HFFc6 (cell line): ENCODE results near the gene FAM240A. TPM values are rescaled to one million over a fixed set of nuclear protein-coding genes. Genes with fewer than 3 reads are reported as not detected.

Source experiments
- DNase-seq: peaks from one replicate; pipeline ENCODE4 v3.0.0-alpha.2; 2018
- H3K27ac Mint-ChIP-seq: 2 replicates; pipeline ENCODE4 v1.8.0; 2020; ENCODE audit warnings: mild to moderate bottlenecking, mixed read lengths
- H3K27me3 Mint-ChIP-seq: 2 replicates; pipeline ENCODE4 v1.8.0; 2021; ENCODE audit warnings: mild to moderate bottlenecking, moderate library complexity, mixed read lengths; ENCODE audit not compliant: insufficient read depth
- H3K36me3 Mint-ChIP-seq: 2 replicates; pipeline ENCODE4 v1.8.0; 2021; ENCODE audit warnings: low read depth, mixed read lengths
- H3K4me1 Mint-ChIP-seq: 2 replicates; pipeline ENCODE4 v1.8.0; 2020; ENCODE audit warnings: low read depth, mixed read lengths
- H3K4me3 Mint-ChIP-seq: 2 replicates; pipeline ENCODE4 v1.8.0; 2020; ENCODE audit warnings: mild to moderate bottlenecking, moderate library complexity, mixed read lengths
- H3K9me3 Mint-ChIP-seq: 2 replicates; pipeline ENCODE4 v1.8.0; 2020; ENCODE audit warnings: mild to moderate bottlenecking, mixed read lengths
- total RNA-seq, 6 experiments: library from RNA; stranded (reverse); fragmentation: NEBNext Ultra II Directional; extraction: Animal tissue kit (Norgen Biotek cat#: 25700); gene quantifications; 2 replicates in 1 of 6; 3 replicates in 5 of 6; pipeline ENCODE4 v1.2.3, GENCODE V29; 2021
- TF ChIP-seq, protein P1 (sequence below): fragments of 200-600 bp; sonication (generic); IDR thresholded peaks from 2 replicates; pipeline ENCODE4 v1.5.0; 2021; ENCODE audit warnings: antibody characterized with exemption, mild to moderate bottlenecking

Gene FAM240A
- total RNA-seq, 6 experiments from 2014 or later, result not detected

DNA sequence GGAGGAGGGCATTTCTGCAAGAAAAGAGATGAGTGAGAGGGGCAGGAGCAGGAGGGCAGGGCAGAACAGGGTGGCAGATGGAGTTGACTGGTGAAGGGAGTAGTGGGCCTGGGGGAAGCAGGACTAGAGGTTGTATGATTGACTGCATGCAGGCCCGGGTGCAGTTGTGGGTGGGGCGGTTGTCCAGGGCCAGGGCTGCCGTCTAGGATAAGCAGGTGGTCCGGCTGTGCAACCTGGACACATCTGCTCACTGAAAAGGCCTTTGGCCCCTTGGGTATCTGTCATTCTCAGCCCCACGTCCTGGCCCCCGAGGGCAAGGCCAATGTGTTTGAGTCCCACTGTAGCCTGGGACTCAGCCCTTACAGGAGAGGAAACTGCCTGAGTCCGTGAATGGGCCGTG, 55.8 kb downstream of the FAM240A start:
- TF ChIP-seq, protein P1, sequence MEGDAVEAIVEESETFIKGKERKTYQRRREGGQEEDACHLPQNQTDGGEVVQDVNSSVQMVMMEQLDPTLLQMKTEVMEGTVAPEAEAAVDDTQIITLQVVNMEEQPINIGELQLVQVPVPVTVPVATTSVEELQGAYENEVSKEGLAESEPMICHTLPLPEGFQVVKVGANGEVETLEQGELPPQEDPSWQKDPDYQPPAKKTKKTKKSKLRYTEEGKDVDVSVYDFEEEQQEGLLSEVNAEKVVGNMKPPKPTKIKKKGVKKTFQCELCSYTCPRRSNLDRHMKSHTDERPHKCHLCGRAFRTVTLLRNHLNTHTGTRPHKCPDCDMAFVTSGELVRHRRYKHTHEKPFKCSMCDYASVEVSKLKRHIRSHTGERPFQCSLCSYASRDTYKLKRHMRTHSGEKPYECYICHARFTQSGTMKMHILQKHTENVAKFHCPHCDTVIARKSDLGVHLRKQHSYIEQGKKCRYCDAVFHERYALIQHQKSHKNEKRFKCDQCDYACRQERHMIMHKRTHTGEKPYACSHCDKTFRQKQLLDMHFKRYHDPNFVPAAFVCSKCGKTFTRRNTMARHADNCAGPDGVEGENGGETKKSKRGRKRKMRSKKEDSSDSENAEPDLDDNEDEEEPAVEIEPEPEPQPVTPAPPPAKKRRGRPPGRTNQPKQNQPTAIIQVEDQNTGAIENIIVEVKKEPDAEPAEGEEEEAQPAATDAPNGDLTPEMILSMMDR, result no peak
- DNase-seq, result no peak
- no peaks in the 10 kb centered on the region for H3K36me3 Mint-ChIP-seq
- H3K4me1 Mint-ChIP-seq, result peaks cover 6% of the 10 kb centered on the region
- no peak overlapping the region for H3K27ac Mint-ChIP-seq
- no peaks in the 10 kb centered on the region for H3K9me3 Mint-ChIP-seq
- no peak overlapping the region for H3K4me3 Mint-ChIP-seq
- H3K27me3 Mint-ChIP-seq, result peaks cover 50% of the 10 kb centered on the region

DNA sequence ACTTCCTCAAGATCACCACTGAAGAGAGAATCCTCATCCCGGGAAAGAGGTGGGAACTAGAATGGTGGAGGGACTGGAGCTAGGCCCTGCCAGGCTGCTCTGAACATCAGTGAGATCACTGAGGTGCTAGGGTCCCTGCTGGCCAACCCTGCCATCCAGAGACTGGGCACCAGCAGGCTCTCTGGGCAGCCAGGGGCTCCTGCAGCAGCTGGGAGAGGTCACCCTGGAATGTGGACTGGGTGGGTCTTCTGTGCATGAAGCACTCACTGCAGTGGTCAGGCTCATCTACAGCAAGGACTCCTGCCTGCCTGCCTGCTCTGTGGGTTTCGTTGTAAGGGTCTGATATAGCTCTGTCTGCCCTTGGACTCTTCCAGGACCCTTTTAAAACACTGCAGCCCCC, 56.3 kb downstream of the FAM240A start:
- H3K4me3 Mint-ChIP-seq, result no peak overlapping the region
- H3K9me3 Mint-ChIP-seq, result no peaks in the 10 kb centered on the region
- TF ChIP-seq, protein P1, result no peak
- no peak overlapping the region for H3K27ac Mint-ChIP-seq
- no peaks in the 10 kb centered on the region for H3K36me3 Mint-ChIP-seq
- H3K27me3 Mint-ChIP-seq, result peaks cover 49% of the 10 kb centered on the region
- peaks cover 1% of the 10 kb centered on the region; the same call in 1 of the 2 replicates for H3K4me1 Mint-ChIP-seq
- no peak for DNase-seq

DNA sequence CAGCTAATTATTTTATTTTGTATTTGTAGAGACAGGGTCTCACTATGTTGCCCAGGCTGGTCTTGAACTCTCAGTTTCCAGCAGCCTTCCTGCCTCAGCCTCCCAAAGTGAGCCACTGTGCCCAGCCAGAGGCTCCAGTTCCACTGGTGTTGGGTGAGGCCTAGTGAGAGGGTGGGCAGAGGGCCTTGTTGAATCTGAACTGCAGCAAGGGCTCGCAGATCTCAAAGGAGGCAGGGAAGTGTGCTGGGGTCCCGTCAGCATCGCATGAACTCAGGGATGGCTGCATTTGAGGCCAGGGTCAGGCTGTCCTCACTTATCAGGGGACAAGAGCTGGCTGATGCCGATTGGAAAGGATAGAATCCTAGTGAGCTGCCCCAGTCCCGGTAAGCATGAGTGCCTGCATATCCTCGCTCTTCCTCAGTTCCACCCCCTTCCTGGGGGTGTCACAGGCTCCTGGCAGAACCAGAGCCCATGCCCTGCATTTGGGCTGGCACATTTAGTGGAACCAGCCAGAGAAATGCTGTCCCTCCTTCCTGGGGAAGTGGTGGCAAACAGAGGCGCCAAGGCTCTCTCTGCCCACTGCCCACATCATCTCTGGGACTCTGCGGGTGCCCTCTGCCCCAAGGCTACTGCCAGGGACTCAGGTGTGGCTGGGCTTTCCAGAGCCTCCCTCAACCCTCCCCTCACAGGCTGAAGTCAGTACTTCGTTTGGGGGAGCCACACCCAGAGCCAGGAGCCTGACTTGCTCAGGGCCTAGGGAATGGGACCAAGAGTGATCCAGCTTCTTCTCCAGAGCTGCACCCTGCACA, 57.1 kb downstream of the FAM240A start:
- TF ChIP-seq, protein P1, result no peak
- Mint-ChIP-seq H3K4me3 (no peak overlapping the region), H3K27ac (no peak overlapping the region), H3K9me3 (no peaks in the 10 kb centered on the region), H3K27me3 (peaks cover 49% of the 10 kb centered on the region), H3K4me1 (no peaks in the 10 kb centered on the region), H3K36me3 (no peaks in the 10 kb centered on the region)
- no peak for DNase-seq

DNA sequence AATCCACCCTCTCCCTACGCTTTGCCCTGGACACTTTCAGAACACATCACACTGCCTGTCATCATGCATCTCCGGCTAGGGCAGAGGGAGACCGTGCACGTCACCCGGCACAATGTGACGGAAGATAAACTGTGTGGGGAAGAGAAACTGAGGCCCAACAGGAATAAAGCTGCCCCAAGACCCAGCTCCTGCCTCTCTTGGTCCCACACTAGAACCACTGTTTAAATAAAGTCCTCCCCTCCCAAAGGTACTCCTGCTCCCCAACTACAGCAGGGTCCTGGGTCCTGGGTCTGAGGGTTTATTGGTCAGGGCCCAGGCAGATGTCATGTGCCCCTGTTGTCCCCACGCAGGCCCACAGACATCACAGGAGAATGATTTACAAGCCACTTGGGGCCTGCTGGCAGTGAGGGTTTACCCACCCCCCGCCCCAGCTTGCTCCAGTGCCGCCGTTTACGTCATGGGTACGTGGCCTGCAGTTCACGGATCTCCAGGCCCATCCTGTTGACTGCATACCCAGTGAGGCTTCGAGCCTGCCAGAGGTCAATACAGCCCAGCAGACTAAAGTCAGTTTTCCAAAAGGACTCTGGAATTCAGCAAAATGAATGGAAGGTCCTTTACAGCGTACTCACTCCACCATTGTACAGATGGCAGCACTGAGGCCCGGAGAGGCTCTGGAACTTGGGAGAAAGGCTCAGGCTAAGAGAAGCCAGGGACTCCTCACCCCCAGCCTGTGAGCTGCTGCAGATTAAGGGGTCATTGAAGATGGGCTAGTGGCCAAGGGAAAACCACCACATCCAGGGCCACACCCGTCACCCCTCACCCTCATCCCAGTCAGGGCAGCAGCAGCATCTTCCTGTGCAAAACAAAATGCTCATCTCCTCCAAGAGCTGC, 57.9 kb downstream of the FAM240A start:
- Mint-ChIP-seq H3K36me3 (no peaks in the 10 kb centered on the region), H3K4me1 (no peaks in the 10 kb centered on the region), H3K27me3 (peaks cover 45% of the 10 kb centered on the region), H3K9me3 (no peaks in the 10 kb centered on the region), H3K27ac (no peak overlapping the region), H3K4me3 (no peak overlapping the region)
- no peak for DNase-seq
- TF ChIP-seq, protein P1, result no peak

DNA sequence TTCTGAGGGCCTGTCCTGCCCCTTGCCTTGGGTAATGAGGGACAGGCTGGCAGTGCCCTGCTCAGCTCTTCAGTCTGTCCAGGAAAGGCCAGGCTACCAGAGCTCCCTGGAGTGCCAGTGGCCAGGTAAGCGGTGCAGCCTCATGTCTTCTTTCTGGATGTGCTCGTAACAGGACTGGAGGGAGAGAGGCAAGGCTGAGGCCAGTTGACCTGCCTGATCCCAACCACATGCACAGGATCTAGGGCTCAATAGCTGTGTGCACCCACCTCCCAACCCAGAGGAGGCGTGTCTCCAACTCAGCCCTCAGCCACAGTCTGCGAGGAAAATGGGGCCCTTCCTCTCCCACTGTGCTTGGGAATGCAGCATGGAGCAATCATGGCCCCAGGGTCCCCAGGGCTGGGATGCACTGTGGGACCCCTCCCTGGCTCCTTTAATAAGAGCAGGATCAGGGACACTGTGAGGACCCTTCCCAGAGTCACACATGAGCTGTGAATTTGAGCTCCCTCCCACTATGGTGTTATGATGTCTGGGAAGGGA, 58.6 kb downstream of the FAM240A start:
- H3K4me3 Mint-ChIP-seq, result no peak overlapping the region
- no peaks in the 10 kb centered on the region for H3K36me3 Mint-ChIP-seq
- no peaks in the 10 kb centered on the region for H3K9me3 Mint-ChIP-seq
- H3K27ac Mint-ChIP-seq, result no peak overlapping the region
- H3K4me1 Mint-ChIP-seq, result no peaks in the 10 kb centered on the region
- peaks cover 41% of the 10 kb centered on the region for H3K27me3 Mint-ChIP-seq
- DNase-seq, result no peak
- TF ChIP-seq, protein P1, result no peak
